ENCODE measurements around the gene SLCO1C1. TPM values are rescaled to one million over a fixed set of nuclear protein-coding genes. Genes with fewer than 3 reads are reported as not detected.
"Not testable (repeated sequence)": the region's sequence is repeated elsewhere in the genome, so short reads cannot be mapped to it uniquely, and the experiment has no call there.

SLCO1C1 gene
- total and polyA plus RNA-seq, 12 donors: 0.11 to 1.8 (median 0.35) TPM; not detected in 5

GRCh38 chr12:20751046-20751445 lies 55.9 kb downstream of the SLCO1C1 start:
- H3K27ac ChIP-seq: no peak overlapping the region
- H3K9me3 ChIP-seq (replicated peaks in 1 of 3): no peaks in the 10 kb centered on the region
- no peak for TF ChIP-seq POLR2A (IDR thresholded peaks at IDR 0.05)
- TF ChIP-seq, protein P1, sequence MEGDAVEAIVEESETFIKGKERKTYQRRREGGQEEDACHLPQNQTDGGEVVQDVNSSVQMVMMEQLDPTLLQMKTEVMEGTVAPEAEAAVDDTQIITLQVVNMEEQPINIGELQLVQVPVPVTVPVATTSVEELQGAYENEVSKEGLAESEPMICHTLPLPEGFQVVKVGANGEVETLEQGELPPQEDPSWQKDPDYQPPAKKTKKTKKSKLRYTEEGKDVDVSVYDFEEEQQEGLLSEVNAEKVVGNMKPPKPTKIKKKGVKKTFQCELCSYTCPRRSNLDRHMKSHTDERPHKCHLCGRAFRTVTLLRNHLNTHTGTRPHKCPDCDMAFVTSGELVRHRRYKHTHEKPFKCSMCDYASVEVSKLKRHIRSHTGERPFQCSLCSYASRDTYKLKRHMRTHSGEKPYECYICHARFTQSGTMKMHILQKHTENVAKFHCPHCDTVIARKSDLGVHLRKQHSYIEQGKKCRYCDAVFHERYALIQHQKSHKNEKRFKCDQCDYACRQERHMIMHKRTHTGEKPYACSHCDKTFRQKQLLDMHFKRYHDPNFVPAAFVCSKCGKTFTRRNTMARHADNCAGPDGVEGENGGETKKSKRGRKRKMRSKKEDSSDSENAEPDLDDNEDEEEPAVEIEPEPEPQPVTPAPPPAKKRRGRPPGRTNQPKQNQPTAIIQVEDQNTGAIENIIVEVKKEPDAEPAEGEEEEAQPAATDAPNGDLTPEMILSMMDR (IDR thresholded peaks at IDR 0.05): no peak
- intact Hi-C loops (cut with DNase I): no loop called here
- H3K36me3 ChIP-seq (replicated peaks in 1 of 2): no peaks in the 10 kb centered on the region
- H3K4me1 ChIP-seq (replicated peaks in 1 of 2): no peaks in the 10 kb centered on the region
- H3K27me3 ChIP-seq: no peaks in the 10 kb centered on the region
- H3K4me3 ChIP-seq: no peak overlapping the region
- WGBS, 4 donors: 56 to 62% (median 60%) methylated on average over 4 of the region's 4 CpGs
- no peak for DNase-seq

DNA sequence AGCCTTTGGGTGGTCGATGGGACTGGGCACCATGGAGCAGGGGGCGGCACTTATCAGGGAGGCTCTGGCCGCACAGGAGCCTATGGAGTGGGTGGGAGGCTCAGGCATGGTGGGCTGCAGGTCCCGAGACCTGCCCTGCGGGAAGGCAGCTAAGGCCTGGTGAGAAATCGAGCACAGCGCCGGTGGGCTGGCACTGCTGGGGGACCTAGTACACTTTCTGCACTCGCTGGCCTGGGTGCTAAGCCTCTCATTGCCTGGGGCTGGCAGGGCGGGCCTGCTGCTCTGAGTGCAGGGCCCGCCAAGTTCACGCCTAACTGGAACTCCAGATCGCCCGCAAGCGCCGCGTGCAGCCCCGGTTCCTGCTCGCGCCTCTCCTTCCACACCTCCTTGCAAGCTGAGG lies 82.3 kb downstream of the SLCO1C1 start:
- Histone ChIP-seq H3K36me3 (replicated peaks in 1 of 2) (no peaks in the 10 kb centered on the region), H3K9me3 (replicated peaks in 1 of 3) (no peaks in the 10 kb centered on the region), H3K4me1 (replicated peaks in 1 of 2) (no peaks in the 10 kb centered on the region), H3K27me3 (no peaks in the 10 kb centered on the region), H3K27ac (no peak overlapping the region), H3K4me3 (no peak overlapping the region)
- TF ChIP-seq POLR2A (IDR thresholded peaks at IDR 0.05): no peak
- TF ChIP-seq, protein P1 (IDR thresholded peaks at IDR 0.05): no peak
- DNase-seq: no peak
- WGBS, 4 donors: 60 to 87% (median 80%) methylated on average over 2 to 20 of the region's 20 CpGs
- intact Hi-C loops (cut with DNase I): no loop called here

DNA sequence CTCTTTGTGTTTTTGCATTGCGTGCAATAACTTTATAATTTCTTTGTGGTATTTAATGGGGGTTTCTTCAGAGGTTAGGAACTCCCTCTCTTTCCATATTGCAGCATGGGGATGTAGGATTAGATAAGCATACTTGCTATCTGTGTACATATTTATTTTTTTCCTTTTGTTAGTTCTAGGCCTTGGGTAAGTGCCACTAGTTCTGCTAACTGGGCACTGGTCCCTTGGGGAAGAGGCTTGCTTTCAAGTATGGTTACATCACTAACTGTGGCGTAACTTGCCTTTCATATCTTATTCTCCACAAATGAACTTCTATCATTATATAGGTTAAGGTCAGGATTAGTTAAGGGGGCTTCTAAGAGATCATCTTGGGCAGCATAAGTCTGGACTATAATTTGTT lies 83.8 kb downstream of the SLCO1C1 start:
- Histone ChIP-seq H3K27me3 (no peaks in the 10 kb centered on the region), H3K4me3 (no peak overlapping the region), H3K27ac (no peak overlapping the region), H3K9me3 (replicated peaks in 1 of 3) (no peaks in the 10 kb centered on the region), H3K36me3 (replicated peaks in 1 of 2) (no peaks in the 10 kb centered on the region), H3K4me1 (replicated peaks in 1 of 2) (no peaks in the 10 kb centered on the region)
- no peak for DNase-seq
- intact Hi-C loops (cut with DNase I): no loop called here
- TF ChIP-seq, protein P1 (IDR thresholded peaks at IDR 0.05): no peak
- no peak for TF ChIP-seq POLR2A (IDR thresholded peaks at IDR 0.05)
- WGBS, 4 donors: 71 to 84% (median 75%) methylated on average over 2 of the region's 2 CpGs

GRCh38 chr12:20779971-20780370 lies 84.8 kb downstream of the SLCO1C1 start:
- DNase-seq; H3K4me1 ChIP-seq (replicated peaks in 1 of 2); H3K27me3 ChIP-seq; H3K27ac ChIP-seq; H3K4me3 ChIP-seq; H3K9me3 ChIP-seq (replicated peaks in 1 of 3); intact Hi-C loops (cut with DNase I); H3K36me3 ChIP-seq (replicated peaks in 1 of 2): not testable (repeated sequence)
- WGBS, 4 donors: 58 to 72% (median 60%) methylated on average over 3 of the region's 3 CpGs

DNA sequence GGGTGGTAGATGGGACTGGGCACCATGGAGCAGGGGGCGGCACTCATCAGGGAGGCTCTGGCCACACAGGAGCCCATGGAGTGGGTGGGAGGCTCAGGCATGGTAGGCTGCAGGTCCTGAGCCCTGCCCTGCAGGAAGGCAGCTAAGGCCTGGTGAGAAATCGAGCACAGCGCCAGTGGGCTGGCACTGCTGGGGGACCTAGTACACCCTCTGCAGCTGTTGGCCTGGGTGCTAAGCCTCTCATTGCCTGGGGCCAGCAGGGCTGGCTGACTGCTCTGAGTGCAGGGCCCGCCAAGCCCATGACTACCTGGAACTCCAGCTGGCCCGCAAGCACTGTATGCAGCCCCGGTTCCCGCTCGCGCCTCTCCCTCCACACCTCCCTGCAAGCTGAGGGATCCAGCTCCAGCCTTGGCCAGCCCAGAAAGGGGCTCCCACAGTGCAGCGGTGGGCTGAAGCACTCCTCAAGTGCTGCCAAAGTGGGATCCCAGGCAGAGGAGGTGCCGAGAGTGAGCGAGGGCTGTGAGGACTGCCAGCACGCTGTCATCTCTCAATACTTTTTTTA lies 88.7 kb downstream of the SLCO1C1 start:
- WGBS, 4 donors: 94 to 95% (median 95%) methylated on average over 9 to 13 of the region's 13 CpGs
- H3K9me3 ChIP-seq (replicated peaks in 1 of 3); DNase-seq; H3K36me3 ChIP-seq (replicated peaks in 1 of 2); H3K27ac ChIP-seq; H3K4me1 ChIP-seq (replicated peaks in 1 of 2); H3K27me3 ChIP-seq; H3K4me3 ChIP-seq; intact Hi-C loops (cut with DNase I): not testable (repeated sequence)

Measured in adrenal gland (tissue), 12 donors.